Lower lobe of right lung (tissue), 2 donors: Measurements from ENCODE around the gene FDX1. TPM values are rescaled to one million over a fixed set of nuclear protein-coding genes. Genes with fewer than 3 reads are reported as not detected.
A peak's percentile ranks its signal among the peaks of the same experiment; 100 is the strongest.

Source experiments
- ATAC-seq, 2 donors: fragments of 200-7000 bp; cut with Tn5 transposase; one replicate each; pipeline ENCODE4 v1.9.1; 2020 to 2022; ENCODE audit warnings: mild to moderate bottlenecking in 2 of 2, moderate library complexity in 2 of 2
- DNase-seq: peaks from one replicate; pipeline ENCODE4 v3.0.0-alpha.2; 2020
- H3K27ac ChIP-seq: fragments of 200-600 bp; one replicate; pipeline ENCODE4 v1.8.0; 2022
- H3K27me3 ChIP-seq: fragments of 200-600 bp; one replicate; pipeline ENCODE4 v1.8.0; 2022; ENCODE audit warnings: low read depth
- H3K36me3 ChIP-seq: fragments of 200-600 bp; one replicate; pipeline ENCODE4 v1.8.0; 2022; ENCODE audit warnings: mild to moderate bottlenecking
- H3K4me1 ChIP-seq: fragments of 200-600 bp; one replicate; pipeline ENCODE4 v1.8.0; 2022
- H3K4me3 ChIP-seq: fragments of 200-600 bp; one replicate; pipeline ENCODE4 v1.8.0; 2022; ENCODE audit warnings: mild to moderate bottlenecking
- H3K9me3 ChIP-seq: fragments of 200-600 bp; one replicate; pipeline ENCODE4 v1.8.0; 2022
- intact Hi-C: fragments of 100-400 bp; cut with DNase I; formaldehyde crosslinking; loops from one replicate; pipeline ENCODE4 v1.11.0; 2022
- total RNA-seq: library from RNA; stranded (reverse); fragmentation: NEBNext Ultra II Directional; extraction: Animal tissue kit (Norgen Biotek cat#: 25700); gene quantifications from one replicate; pipeline ENCODE4 v1.2.1, GENCODE V29; 2021
- TF ChIP-seq, protein P1 (sequence below): fragments of 200-600 bp; IDR thresholded peaks from one replicate; pipeline ENCODE4 v1.8.0; 2022; ENCODE audit warnings: antibody characterized with exemption, mild to moderate bottlenecking
- donor health status: DM: no; HTN: yes; CAD: no; lungs with severe emphysema.

FDX1 gene
- total RNA-seq, 1 donor from 2014 or later = 19.5 TPM

GRCh38 chr11:110446594-110446993 lies 16.8 kb downstream of the FDX1 start:
- no peak overlapping the region for H3K4me3 ChIP-seq
- H3K36me3 ChIP-seq = peaks cover 12% of the 10 kb centered on the region
- no peak for ATAC-seq
- DNase-seq = no peak
- H3K9me3 ChIP-seq = no peaks in the 10 kb centered on the region
- no peaks in the 10 kb centered on the region for H3K4me1 ChIP-seq
- TF ChIP-seq, protein P1, sequence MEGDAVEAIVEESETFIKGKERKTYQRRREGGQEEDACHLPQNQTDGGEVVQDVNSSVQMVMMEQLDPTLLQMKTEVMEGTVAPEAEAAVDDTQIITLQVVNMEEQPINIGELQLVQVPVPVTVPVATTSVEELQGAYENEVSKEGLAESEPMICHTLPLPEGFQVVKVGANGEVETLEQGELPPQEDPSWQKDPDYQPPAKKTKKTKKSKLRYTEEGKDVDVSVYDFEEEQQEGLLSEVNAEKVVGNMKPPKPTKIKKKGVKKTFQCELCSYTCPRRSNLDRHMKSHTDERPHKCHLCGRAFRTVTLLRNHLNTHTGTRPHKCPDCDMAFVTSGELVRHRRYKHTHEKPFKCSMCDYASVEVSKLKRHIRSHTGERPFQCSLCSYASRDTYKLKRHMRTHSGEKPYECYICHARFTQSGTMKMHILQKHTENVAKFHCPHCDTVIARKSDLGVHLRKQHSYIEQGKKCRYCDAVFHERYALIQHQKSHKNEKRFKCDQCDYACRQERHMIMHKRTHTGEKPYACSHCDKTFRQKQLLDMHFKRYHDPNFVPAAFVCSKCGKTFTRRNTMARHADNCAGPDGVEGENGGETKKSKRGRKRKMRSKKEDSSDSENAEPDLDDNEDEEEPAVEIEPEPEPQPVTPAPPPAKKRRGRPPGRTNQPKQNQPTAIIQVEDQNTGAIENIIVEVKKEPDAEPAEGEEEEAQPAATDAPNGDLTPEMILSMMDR = no peak
- H3K27ac ChIP-seq = no peak overlapping the region
- no peaks in the 10 kb centered on the region for H3K27me3 ChIP-seq
- intact Hi-C loops = no loop called here

DNA sequence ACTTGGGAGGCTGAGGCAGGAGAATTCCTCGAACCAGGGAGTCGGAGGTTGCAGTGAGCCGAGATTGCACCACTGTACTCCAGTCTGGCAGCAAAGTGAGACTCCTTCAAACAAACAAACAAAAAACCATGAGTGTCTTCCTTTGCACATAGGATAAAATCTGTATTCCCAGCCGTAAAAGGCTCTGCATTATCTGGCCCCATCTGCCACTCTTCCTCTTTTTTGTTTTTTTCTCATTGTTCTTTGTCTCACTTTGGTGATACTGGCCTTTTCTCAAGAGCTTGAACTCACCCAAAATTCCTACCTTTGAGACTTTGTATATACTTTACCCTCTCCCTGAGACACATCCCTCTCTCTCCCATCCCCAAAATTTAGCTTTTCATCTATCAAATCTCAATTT lies 17.6 kb downstream of the FDX1 start:
- no peaks in the 10 kb centered on the region for H3K4me1 ChIP-seq
- TF ChIP-seq, protein P1 = no peak
- peaks cover 8% of the 10 kb centered on the region for H3K36me3 ChIP-seq
- H3K9me3 ChIP-seq = no peaks in the 10 kb centered on the region
- H3K27me3 ChIP-seq = no peaks in the 10 kb centered on the region
- DNase-seq (no peak), ATAC-seq (no peak)
- intact Hi-C loops = no loop called here
- H3K4me3 ChIP-seq = no peak overlapping the region
- no peak overlapping the region for H3K27ac ChIP-seq

GRCh38 chr11:110447897-110448745 lies 18.4 kb downstream of the FDX1 start:
- Histone ChIP-seq H3K4me3 (no peak overlapping the region), H3K4me1 (no peaks in the 10 kb centered on the region), H3K36me3 (peaks cover 8% of the 10 kb centered on the region), H3K27me3 (no peaks in the 10 kb centered on the region), H3K27ac (no peak overlapping the region), H3K9me3 (no peaks in the 10 kb centered on the region)
- ATAC-seq (no peak), DNase-seq (no peak)
- TF ChIP-seq, protein P1 = peak; percentile 35
- intact Hi-C loops = no loop called here

DNA sequence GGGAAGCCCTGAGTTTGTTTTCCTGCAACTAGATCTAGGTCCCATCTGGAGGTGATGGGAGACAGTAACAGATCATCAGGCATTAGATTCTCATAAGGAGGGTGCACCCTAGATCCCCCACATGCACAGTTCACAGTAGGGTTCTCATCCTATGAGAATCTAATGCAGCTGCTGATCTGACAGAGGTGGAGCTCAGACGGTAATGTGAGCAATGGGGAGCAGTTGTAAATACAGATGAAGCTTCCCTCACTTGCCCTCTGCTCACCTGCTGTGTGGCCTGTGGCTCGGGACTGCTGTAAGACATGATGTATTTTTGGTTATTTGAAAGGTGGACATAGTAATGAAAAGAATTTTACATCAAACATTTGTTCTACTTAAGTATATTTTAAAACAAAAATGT lies 20.5 kb downstream of the FDX1 start:
- H3K27ac ChIP-seq = no peak overlapping the region
- no peaks in the 10 kb centered on the region for H3K9me3 ChIP-seq
- no peaks in the 10 kb centered on the region for H3K4me1 ChIP-seq
- ATAC-seq (no peak), DNase-seq (no peak)
- H3K36me3 ChIP-seq = peaks cover 8% of the 10 kb centered on the region
- TF ChIP-seq, protein P1 = no peak
- intact Hi-C loops = no loop called here
- H3K4me3 ChIP-seq = no peak overlapping the region
- H3K27me3 ChIP-seq = no peaks in the 10 kb centered on the region

- Histone ChIP-seq H3K4me3 (no peak overlapping the region), H3K27ac (no peak overlapping the region), H3K4me1 (no peaks in the 10 kb centered on the region), H3K27me3 (no peaks in the 10 kb centered on the region), H3K9me3 (no peaks in the 10 kb centered on the region), H3K36me3 (no peaks in the 10 kb centered on the region)
- TF ChIP-seq, protein P1 = no peak
- ATAC-seq = no peak
- DNase-seq = no peak
- intact Hi-C loops = no loop called here
Measured at GRCh38 chr11:110452720-110453119, 23.0 kb downstream of the FDX1 start.
